Stimulated activated CD4-positive, alpha-beta T cell treated with anti-CD3 and anti-CD28 coated beads, Interleukin-4, amount 100 ng/mL, for 4 hours (primary cell): ENCODE data around the gene TERC.
"Not testable (repeated sequence)": the region's sequence is repeated elsewhere in the genome, so short reads cannot be mapped to it uniquely, and the experiment has no call there.

Experiments used
- DNase-seq, 2 experiments: peaks; one replicate each; pipeline ENCODE4 v3.0.0-alpha.2; 2020

Gene TERC

GRCh38 chr3:169771497-169772304, 6.8 kb upstream of the TERC start:
- peak; percentile 40 to 52 for DNase-seq

- peak; percentile 54 to 56 for DNase-seq
Measured at GRCh38 chr3:169769287-169770181, 4.7 kb upstream of the TERC start, which contains the start of gene ACTRT3. ACTRT3 (minus strand) TSS chr3:169769561; CDS start chr3:169769520, 41 bp downstream.

- peak; percentile 55 for DNase-seq
Measured at GRCh38 chr3:169764312-169764881, 463 bp downstream of the TERC start.

- DNase-seq: no peak
Measured at GRCh38 chr3:169760479-169760878, 4.4 kb downstream of the TERC start.

GRCh38 chr3:169759256-169759655, 5.6 kb downstream of the TERC start:
- no peak for DNase-seq

GRCh38 chr3:169758359-169758994, 6.4 kb downstream of the TERC start:
- DNase-seq: no peak

- DNase-seq: no peak
Measured at GRCh38 chr3:169755488-169755887, 9.4 kb downstream of the TERC start.

GRCh38 chr3:169754711-169755110, 10.1 kb downstream of the TERC start:
- DNase-seq: no peak

GRCh38 chr3:169751875-169752274, 13.0 kb downstream of the TERC start:
- DNase-seq: no peak

- no peak for DNase-seq
Measured at GRCh38 chr3:169750665-169751064, 14.2 kb downstream of the TERC start.

- no peak for DNase-seq
Measured at GRCh38 chr3:169748670-169749069, 16.2 kb downstream of the TERC start.

GRCh38 chr3:169746924-169747323, 17.9 kb downstream of the TERC start:
- no peak for DNase-seq

- no peak for DNase-seq
Measured at GRCh38 chr3:169744366-169745054, 20.4 kb downstream of the TERC start.

- DNase-seq: no peak
Measured at GRCh38 chr3:169739067-169739466, 25.8 kb downstream of the TERC start.

- not testable (repeated sequence) for DNase-seq
Measured at GRCh38 chr3:169731857-169732256, 33.0 kb downstream of the TERC start.

- DNase-seq: no peak
Measured at GRCh38 chr3:169722724-169723123, 42.1 kb downstream of the TERC start.

GRCh38 chr3:169718415-169718814, 46.4 kb downstream of the TERC start:
- not testable (repeated sequence) for DNase-seq
